OCI-LY3 (cell line): ENCODE measurements around the gene SLX4.
"Not testable (repeated sequence)": the region's sequence is repeated elsewhere in the genome, so short reads cannot be mapped to it uniquely, and the experiment has no call there.

Source experiments
- H2AFZ ChIP-seq: fragments of 200-600, 300-600 bp; shearing (Covaris generic); 2 replicates; pipeline ENCODE4 v1.6.0; 2014; ENCODE audit warnings: antibody characterized with exemption, low read depth, low read length
- H3K27ac ChIP-seq: fragments of 200-600, 300-600 bp; sonication (generic); 2 replicates; pipeline ENCODE4 v1.5.1; 2014; ENCODE audit warnings: mild to moderate bottlenecking, low read length, moderate library complexity, mixed read lengths
- H3K27me3 ChIP-seq: fragments of 200-600, 300-600 bp; sonication (generic); 2 replicates; pipeline ENCODE4 v1.6.1; 2014; ENCODE audit warnings: low read depth, low read length, mixed read lengths
- H3K36me3 ChIP-seq: fragments of 200-600, 300-600 bp; sonication (generic); replicated peaks from 2 replicates; pipeline ENCODE3; 2014; ENCODE audit warnings: low read depth, low read length, mixed read lengths
- H3K4me1 ChIP-seq: fragments of 300-600, 200-600 bp; sonication (generic); 2 replicates; pipeline ENCODE4 v1.6.1; 2014; ENCODE audit warnings: low read length, mixed read lengths
- H3K4me2 ChIP-seq: fragments of 200-600, 300-600 bp; sonication (generic); 2 replicates; pipeline ENCODE4 v1.6.1; 2014; ENCODE audit warnings: low read length, mixed read lengths
- H3K4me3 ChIP-seq: fragments of 300-600, 200-600 bp; sonication (generic); 2 replicates; pipeline ENCODE4 v1.5.1; 2014; ENCODE audit warnings: antibody characterized with exemption, mild to moderate bottlenecking, low read length, moderate library complexity
- H3K79me2 ChIP-seq: fragments of 300-600, 200-600 bp; shearing (Covaris generic); 2 replicates; pipeline ENCODE4 v1.6.1; 2014; ENCODE audit warnings: mild to moderate bottlenecking, low read length, mixed read lengths
- H3K9ac ChIP-seq: fragments of 300-600, 200-600 bp; shearing (Covaris generic); 2 replicates; pipeline ENCODE4 v1.6.0; 2014; ENCODE audit warnings: mild to moderate bottlenecking, low read length, moderate library complexity
- H3K9me3 ChIP-seq: fragments of 200-600, 300-600 bp; shearing (Covaris generic); 2 replicates; pipeline ENCODE4 v1.6.1; 2014; ENCODE audit warnings: low read length, mixed read lengths; ENCODE audit not compliant: insufficient read depth
- H4K20me1 ChIP-seq: fragments of 200-600, 300-600 bp; sonication (generic); 2 replicates; pipeline ENCODE4 v1.6.1; 2016; ENCODE audit warnings: low read length, mixed read lengths; ENCODE audit not compliant: insufficient read depth
- CTCF ChIP-seq: fragments of 200-600, 300-600 bp; sonication (generic); IDR thresholded peaks from 2 replicates; pipeline ENCODE4 v1.5.1; 2014; ENCODE audit warnings: antibody characterized with exemption, low read length, low read depth
- EZH2phosphoT487 ChIP-seq: fragments of 200-600 bp; shearing (Covaris generic); IDR thresholded peaks from 2 replicates; pipeline ENCODE4 v1.6.1; 2018; ENCODE audit warnings: antibody characterized with exemption, mixed run types, low read depth

Gene SLX4

GRCh38 chr16:3610698-3611145 is 684 bp downstream of the SLX4 start:
- Histone ChIP-seq H3K9me3 (no peaks in the 10 kb centered on the region), H3K27me3 (no peaks in the 10 kb centered on the region), H3K4me2 (peak overlapping the region; percentile 91), H3K79me2 (peaks cover 37% of the 10 kb centered on the region), H3K4me3 (peak overlapping the region; percentile 99), H3K9ac (peak overlapping the region; percentile 84), H3K4me1 (peaks cover 12% of the 10 kb centered on the region), H3K27ac (no peak overlapping the region), H2AFZ (no peak overlapping the region), H3K36me3 (peaks cover 10% of the 10 kb centered on the region), H4K20me1 (no peaks in the 10 kb centered on the region)
- TF ChIP-seq EZH2phosphoT487 (no peak), CTCF (no peak)

DNA sequence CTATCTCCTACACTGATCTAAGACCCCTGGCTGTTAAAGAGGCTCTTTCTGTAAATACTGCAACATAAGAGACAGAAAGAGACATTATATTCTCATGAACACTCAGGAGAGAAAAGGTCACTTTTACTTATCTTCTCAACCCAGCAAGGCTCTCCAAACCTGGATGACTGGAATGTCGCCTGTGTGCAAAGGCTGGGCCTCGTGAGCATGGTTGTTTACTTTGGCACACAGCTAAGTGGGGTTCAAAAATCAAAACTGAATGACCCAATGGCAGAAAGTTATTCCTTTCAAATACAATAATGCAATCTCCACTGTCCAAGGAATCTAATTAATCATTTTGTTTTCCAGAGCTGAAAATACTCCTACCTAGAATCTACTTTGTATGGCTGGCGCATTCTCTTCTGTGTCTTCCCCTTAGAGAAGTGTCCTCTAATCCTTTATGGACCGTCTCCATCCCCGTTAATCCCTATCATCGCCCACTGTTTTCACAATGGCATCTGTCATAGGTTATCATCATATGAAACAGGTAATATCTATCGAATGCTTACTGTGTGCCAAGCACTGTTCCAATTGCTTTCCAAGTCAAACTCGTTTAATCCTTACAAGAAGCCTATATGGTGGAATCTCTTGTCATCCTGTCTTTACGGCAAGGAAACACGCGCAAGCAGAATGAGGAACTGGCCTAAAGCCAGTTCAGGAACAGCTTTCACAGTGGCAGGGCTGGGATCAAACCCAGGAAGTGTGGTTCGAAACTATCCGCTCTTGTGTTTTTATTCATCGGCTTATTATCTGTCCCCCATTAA is 1.3 kb downstream of the SLX4 start:
- Histone ChIP-seq H3K27ac (no peak overlapping the region), H3K4me3 (peak overlapping the region; percentile 99), H2AFZ (no peak overlapping the region)

GRCh38 chr16:3608976-3609375 is 2.4 kb downstream of the SLX4 start:
- H3K4me3 ChIP-seq, H2AFZ ChIP-seq, H3K9me3 ChIP-seq, H4K20me1 ChIP-seq, H3K27me3 ChIP-seq, H3K27ac ChIP-seq, H3K36me3 ChIP-seq, H3K4me2 ChIP-seq, H3K9ac ChIP-seq: not testable (repeated sequence)
- Histone ChIP-seq H3K79me2 (peaks cover 22% of the 10 kb centered on the region), H3K4me1 (peaks cover 12% of the 10 kb centered on the region)

More for the DNA sequence above, 1.3 kb downstream of the SLX4 start:
- Histone ChIP-seq H3K79me2 (peaks cover 31% of the 10 kb centered on the region), H4K20me1 (no peaks in the 10 kb centered on the region), H3K9ac (peak overlapping the region; percentile 84), H3K36me3 (peaks cover 6% of the 10 kb centered on the region), H3K4me1 (peaks cover 12% of the 10 kb centered on the region), H3K27me3 (no peaks in the 10 kb centered on the region), H3K9me3 (no peaks in the 10 kb centered on the region), H3K4me2 (peak overlapping the region; percentile 91)
- TF ChIP-seq CTCF (no peak), EZH2phosphoT487 (no peak)

DNA sequence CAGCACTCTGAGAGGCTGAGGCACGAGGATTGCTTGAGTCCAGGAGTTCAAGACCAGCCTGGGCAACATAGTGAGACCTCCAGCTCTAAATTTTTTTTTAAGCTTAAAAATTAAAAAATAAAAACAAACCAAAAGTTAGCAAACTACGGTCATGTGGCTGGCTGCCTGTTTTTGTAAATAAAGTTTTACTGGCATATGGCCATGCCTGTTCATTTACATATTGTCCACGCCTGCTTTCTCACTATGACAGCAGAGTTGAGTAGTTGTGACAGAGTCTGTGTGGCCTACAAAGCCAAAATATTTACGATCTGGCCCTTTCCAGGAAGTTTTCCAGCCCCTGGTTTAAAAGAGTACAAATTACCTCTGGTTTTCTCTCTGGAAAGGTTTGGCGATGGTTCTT is 3.3 kb downstream of the SLX4 start:
- Histone ChIP-seq H3K4me3 (no peak overlapping the region), H3K9me3 (no peaks in the 10 kb centered on the region), H3K27me3 (no peaks in the 10 kb centered on the region), H3K79me2 (peaks cover 15% of the 10 kb centered on the region), H3K27ac (no peak overlapping the region), H3K9ac (no peak overlapping the region), H3K36me3 (no peaks in the 10 kb centered on the region), H3K4me2 (no peak overlapping the region), H4K20me1 (no peaks in the 10 kb centered on the region), H2AFZ (no peak overlapping the region), H3K4me1 (peaks cover 12% of the 10 kb centered on the region)
- no peak for TF ChIP-seq CTCF
- no peak for TF ChIP-seq EZH2phosphoT487
